Central memory CD8-positive, alpha-beta T cell (primary cell): Measurements from ENCODE around the gene CREG2.
"Not testable (repeated sequence)": the region's sequence is repeated elsewhere in the genome, so short reads cannot be mapped to it uniquely, and the experiment has no call there.

ENCODE experiments used
- ATAC-seq: fragments of 150-1000 bp; cut with Tn5 transposase; replicated peaks from 2 replicates; pipeline ENCODE4 v1.10.0; 2022; ENCODE audit warnings: mild to moderate bottlenecking, moderate FRiP score, moderate number of reproducible peaks; ENCODE audit not compliant: poor library complexity, severe bottlenecking; ENCODE audit errors: extremely low read depth
- DNase-seq, 2 donors: peaks; one replicate each; pipeline ENCODE4 v3.0.0; 2021; ENCODE audit warnings: low spot score in 2 of 2
- H3K27ac Mint-ChIP-seq: one replicate; pipeline ENCODE4 v1.8.0; 2022; ENCODE audit warnings: low read depth, mild to moderate bottlenecking, moderate library complexity, mixed read lengths
- H3K27me3 Mint-ChIP-seq: one replicate; pipeline ENCODE4 v1.8.0; 2022; ENCODE audit warnings: mixed read lengths
- H3K36me3 Mint-ChIP-seq: one replicate; pipeline ENCODE4 v1.8.0; 2022; ENCODE audit warnings: mild to moderate bottlenecking, moderate library complexity, mixed read lengths; ENCODE audit not compliant: insufficient read depth
- H3K4me1 Mint-ChIP-seq: one replicate; pipeline ENCODE4 v1.8.0; 2022; ENCODE audit warnings: mixed read lengths
- H3K4me3 Mint-ChIP-seq: one replicate; pipeline ENCODE4 v1.8.0; 2022; ENCODE audit warnings: mild to moderate bottlenecking, moderate library complexity, mixed read lengths
- H3K9me3 Mint-ChIP-seq: one replicate; pipeline ENCODE4 v1.8.0; 2022; ENCODE audit warnings: mixed read lengths

Gene CREG2

GRCh38 chr2:101361121-101361520 lies 26.2 kb downstream of the CREG2 start:
- Mint-ChIP-seq H3K27ac (peak overlapping the region; percentile 74), H3K9me3 (no peaks in the 10 kb centered on the region), H3K27me3 (no peaks in the 10 kb centered on the region), H3K36me3 (no peaks in the 10 kb centered on the region), H3K4me3 (peak overlapping the region; percentile 66), H3K4me1 (peaks cover 26% of the 10 kb centered on the region)
- no peak for DNase-seq
- no peak for ATAC-seq

DNA sequence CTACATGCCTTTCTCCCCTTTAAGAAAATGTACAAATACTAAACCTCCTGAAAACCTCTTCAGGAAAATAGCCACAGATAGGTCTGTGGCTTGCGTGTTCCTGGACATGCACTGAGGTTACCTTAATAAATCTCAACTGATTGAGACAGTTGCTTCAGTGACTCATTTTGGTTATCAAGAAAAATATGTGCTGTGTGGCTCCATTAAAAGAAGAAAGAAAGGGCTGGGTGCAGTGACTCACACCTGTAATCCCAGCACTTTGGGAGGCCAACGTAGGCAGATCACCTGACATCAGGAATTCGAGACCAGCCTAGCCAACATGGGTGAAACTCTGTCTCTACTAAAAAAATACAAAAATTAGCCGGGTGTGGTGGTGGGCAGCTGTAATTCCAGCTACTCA lies 27.1 kb downstream of the CREG2 start:
- H3K27me3 Mint-ChIP-seq: no peaks in the 10 kb centered on the region
- H3K4me3 Mint-ChIP-seq: no peak overlapping the region
- H3K4me1 Mint-ChIP-seq: peaks cover 26% of the 10 kb centered on the region
- no peaks in the 10 kb centered on the region for H3K36me3 Mint-ChIP-seq
- no peak overlapping the region for H3K27ac Mint-ChIP-seq
- no peak for DNase-seq
- no peak for ATAC-seq
- no peaks in the 10 kb centered on the region for H3K9me3 Mint-ChIP-seq

DNA sequence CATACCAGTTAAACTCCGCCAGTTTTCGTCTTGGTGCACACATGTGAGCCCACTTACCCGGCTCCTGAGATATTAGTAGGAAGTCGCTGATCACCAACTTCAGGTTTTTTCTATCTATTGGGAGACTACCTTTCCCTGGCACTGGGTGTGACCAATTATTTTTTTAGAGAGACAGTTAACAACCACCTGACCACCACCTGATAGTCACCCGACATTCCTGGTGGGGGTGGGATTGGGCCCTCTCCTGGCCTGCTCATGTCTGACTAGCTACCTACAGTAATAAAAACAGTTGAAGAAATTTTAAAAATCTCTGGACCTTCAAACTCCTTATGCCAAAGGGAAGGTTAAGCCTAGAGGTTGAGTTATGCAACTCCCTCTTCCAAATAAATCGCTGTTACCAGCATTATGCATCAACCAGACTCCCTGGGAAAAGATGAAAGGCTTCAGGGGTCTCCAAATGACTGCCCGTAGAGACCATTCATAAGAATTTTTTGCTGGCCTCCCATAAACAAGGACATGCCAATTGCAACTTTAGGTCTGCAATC lies 27.8 kb downstream of the CREG2 start:
- peaks cover 26% of the 10 kb centered on the region for H3K4me1 Mint-ChIP-seq

DNA sequence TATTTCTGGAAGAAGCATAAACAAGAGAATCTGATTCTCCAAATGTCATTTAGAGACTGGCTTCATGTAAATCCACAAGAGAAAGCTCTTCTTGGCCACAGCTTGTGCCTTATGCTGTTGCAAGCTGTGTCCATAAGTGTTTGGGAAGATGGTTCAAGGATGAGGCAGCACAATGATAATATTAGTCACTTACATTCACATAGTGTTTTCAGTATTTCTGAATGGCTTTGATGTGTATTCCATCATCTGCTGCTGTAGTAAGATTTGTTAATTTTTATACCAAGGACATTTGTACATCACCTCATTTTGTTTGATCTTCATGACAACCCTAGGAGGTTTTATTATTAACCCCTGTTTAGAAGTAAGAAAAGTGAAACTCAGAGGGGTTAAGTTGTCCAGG lies 29.9 kb downstream of the CREG2 start:
- no peak for ATAC-seq
- no peak for DNase-seq

More for the DNA sequence above, 27.8 kb downstream of the CREG2 start:
- DNase-seq (no peak), ATAC-seq (no peak)
- Mint-ChIP-seq H3K36me3 (no peaks in the 10 kb centered on the region), H3K27me3 (no peaks in the 10 kb centered on the region), H3K9me3 (no peaks in the 10 kb centered on the region), H3K4me3 (no peak overlapping the region), H3K27ac (no peak overlapping the region)

GRCh38 chr2:101356521-101356920 lies 30.8 kb downstream of the CREG2 start:
- Mint-ChIP-seq H3K27me3 (no peaks in the 10 kb centered on the region), H3K9me3 (no peaks in the 10 kb centered on the region), H3K36me3 (no peaks in the 10 kb centered on the region), H3K27ac (no peak overlapping the region), H3K4me1 (peaks cover 13% of the 10 kb centered on the region), H3K4me3 (no peak overlapping the region)
- DNase-seq (no peak), ATAC-seq (no peak)

More for the DNA sequence above, 29.9 kb downstream of the CREG2 start:
- Mint-ChIP-seq H3K27ac (no peak overlapping the region), H3K4me3 (no peak overlapping the region), H3K36me3 (no peaks in the 10 kb centered on the region), H3K9me3 (no peaks in the 10 kb centered on the region), H3K27me3 (no peaks in the 10 kb centered on the region), H3K4me1 (peaks cover 22% of the 10 kb centered on the region)

GRCh38 chr2:101356055-101356454 lies 31.2 kb downstream of the CREG2 start:
- ATAC-seq: no peak
- no peaks in the 10 kb centered on the region for H3K27me3 Mint-ChIP-seq
- H3K4me3 Mint-ChIP-seq: no peak overlapping the region
- H3K4me1 Mint-ChIP-seq: peaks cover 8% of the 10 kb centered on the region
- no peaks in the 10 kb centered on the region for H3K9me3 Mint-ChIP-seq
- H3K36me3 Mint-ChIP-seq: no peaks in the 10 kb centered on the region
- H3K27ac Mint-ChIP-seq: no peak overlapping the region
- no peak for DNase-seq

- H3K36me3 Mint-ChIP-seq: no peaks in the 10 kb centered on the region
- no peaks in the 10 kb centered on the region for H3K27me3 Mint-ChIP-seq
- no peak for ATAC-seq
- no peak overlapping the region for H3K4me3 Mint-ChIP-seq
- no peak for DNase-seq
- H3K4me1 Mint-ChIP-seq: peaks cover 7% of the 10 kb centered on the region
- H3K27ac Mint-ChIP-seq: no peak overlapping the region
- H3K9me3 Mint-ChIP-seq: no peaks in the 10 kb centered on the region
These were observed 31.8 kb downstream of the CREG2 start for GRCh38 chr2:101355401-101356054.

GRCh38 chr2:101354420-101355311 lies 32.6 kb downstream of the CREG2 start:
- peaks cover 6% of the 10 kb centered on the region for H3K4me1 Mint-ChIP-seq
- no peaks in the 10 kb centered on the region for H3K27me3 Mint-ChIP-seq
- ATAC-seq: no peak
- DNase-seq: no peak
- no peak overlapping the region for H3K27ac Mint-ChIP-seq
- no peak overlapping the region for H3K4me3 Mint-ChIP-seq
- H3K36me3 Mint-ChIP-seq: no peaks in the 10 kb centered on the region
- H3K9me3 Mint-ChIP-seq: no peaks in the 10 kb centered on the region

DNA sequence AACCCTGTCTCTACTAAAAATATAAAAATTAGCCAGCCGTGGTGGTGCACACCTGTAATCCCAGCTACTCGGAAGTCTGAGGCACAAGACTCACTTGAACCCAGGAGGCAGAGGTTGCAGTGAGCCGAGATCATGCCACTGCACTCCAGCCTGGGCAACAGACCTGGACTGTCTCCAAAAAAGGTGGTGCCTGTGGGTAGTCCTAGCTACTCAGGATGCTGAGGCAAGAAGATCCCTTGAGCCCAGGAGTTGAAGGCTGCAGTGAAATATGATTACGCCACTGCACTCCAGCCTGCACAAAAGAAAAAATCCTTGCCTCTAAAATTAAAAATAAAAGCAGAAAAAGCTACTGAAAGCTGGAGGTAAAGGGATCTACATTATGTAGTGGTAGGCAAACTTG lies 34.7 kb downstream of the CREG2 start:
- not testable (repeated sequence) for H3K27ac Mint-ChIP-seq, H3K36me3 Mint-ChIP-seq, H3K27me3 Mint-ChIP-seq, DNase-seq, H3K4me1 Mint-ChIP-seq, ATAC-seq, H3K4me3 Mint-ChIP-seq, H3K9me3 Mint-ChIP-seq

- H3K4me1 Mint-ChIP-seq: peaks cover 6% of the 10 kb centered on the region
- H3K4me3 Mint-ChIP-seq: no peak overlapping the region
- no peaks in the 10 kb centered on the region for H3K27me3 Mint-ChIP-seq
- no peaks in the 10 kb centered on the region for H3K36me3 Mint-ChIP-seq
- H3K27ac Mint-ChIP-seq: no peak overlapping the region
- DNase-seq (no peak), ATAC-seq (no peak)
- H3K9me3 Mint-ChIP-seq: no peaks in the 10 kb centered on the region
These were observed 36.1 kb downstream of the CREG2 start for GRCh38 chr2:101351207-101351606.

DNA sequence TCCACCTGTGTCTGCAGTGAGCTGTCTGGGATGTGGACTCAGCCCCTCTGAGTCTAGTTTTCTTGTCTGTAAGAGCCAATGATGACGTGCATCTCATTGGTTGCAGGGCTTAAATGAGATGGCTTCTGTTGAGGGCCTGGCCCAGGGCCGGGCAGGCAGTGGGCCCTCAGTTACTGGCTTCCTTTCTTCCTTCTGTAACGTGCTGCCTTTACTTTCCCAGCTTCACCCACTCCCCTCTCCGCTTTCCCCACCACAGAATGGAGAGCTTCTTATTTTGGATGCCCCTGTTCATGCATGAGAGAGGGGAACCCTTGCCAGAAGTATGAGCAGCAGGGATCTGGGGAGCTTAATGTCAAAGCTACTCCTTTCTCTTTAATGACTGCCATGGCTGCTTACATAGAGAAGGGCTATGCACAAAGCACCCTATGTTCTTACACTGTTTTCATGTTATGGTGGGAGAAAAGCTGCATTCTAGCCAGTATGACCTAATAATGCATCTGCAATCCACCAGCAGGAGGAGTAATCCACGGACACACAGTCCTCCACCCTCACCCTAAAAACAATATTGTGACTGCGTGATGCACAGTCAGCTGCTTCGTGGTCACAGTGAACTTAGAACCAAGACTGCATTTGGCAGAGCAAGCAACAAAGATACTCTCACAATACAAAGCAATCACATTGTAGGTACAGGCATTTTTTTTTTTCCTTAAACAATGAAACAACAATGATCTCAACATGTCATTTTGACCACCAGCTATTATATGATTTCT lies 37.2 kb downstream of the CREG2 start:
- H3K27ac Mint-ChIP-seq: no peak overlapping the region
- H3K27me3 Mint-ChIP-seq: no peaks in the 10 kb centered on the region
- ATAC-seq (no peak), DNase-seq (no peak)
- no peaks in the 10 kb centered on the region for H3K36me3 Mint-ChIP-seq
- no peak overlapping the region for H3K4me3 Mint-ChIP-seq
- peaks cover 6% of the 10 kb centered on the region for H3K4me1 Mint-ChIP-seq
- H3K9me3 Mint-ChIP-seq: no peaks in the 10 kb centered on the region

DNA sequence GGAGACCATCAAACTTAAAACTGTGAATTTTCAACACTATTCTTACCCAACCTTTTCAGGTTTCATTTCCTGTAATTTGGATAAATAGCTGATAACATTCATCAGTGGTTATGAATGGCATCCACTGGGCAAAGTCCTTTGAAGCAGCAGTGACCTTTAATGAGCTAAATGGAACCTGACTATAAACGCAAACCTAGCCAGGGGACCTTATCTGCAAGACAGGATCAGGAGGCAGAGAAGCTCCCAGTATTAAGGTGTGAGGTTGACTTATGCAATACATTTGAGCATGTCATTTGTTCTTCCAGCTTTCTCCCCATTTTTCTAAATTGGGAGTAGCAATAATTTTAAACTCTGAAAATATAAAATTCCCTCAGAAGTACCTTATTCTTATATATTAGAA lies 38.4 kb downstream of the CREG2 start:
- H3K36me3 Mint-ChIP-seq: no peaks in the 10 kb centered on the region
- ATAC-seq: no peak
- H3K4me3 Mint-ChIP-seq: no peak overlapping the region
- no peaks in the 10 kb centered on the region for H3K9me3 Mint-ChIP-seq
- H3K27me3 Mint-ChIP-seq: no peaks in the 10 kb centered on the region
- H3K27ac Mint-ChIP-seq: no peak overlapping the region
- no peak for DNase-seq
- peaks cover 6% of the 10 kb centered on the region for H3K4me1 Mint-ChIP-seq
